Stimulated activated CD8-positive, alpha-beta memory T cell treated with anti-CD3 and anti-CD28 coated beads, Interleukin-15, amount 100 ng/mL, for 4 hours (primary cell): ENCODE data around the gene TSPAN6.

Source experiments
- DNase-seq, 2 donors: peaks; one replicate each; pipeline ENCODE4 v3.0.0-alpha.2; 2020; ENCODE audit warnings: low read depth in 2 of 2

TSPAN6 gene

DNA sequence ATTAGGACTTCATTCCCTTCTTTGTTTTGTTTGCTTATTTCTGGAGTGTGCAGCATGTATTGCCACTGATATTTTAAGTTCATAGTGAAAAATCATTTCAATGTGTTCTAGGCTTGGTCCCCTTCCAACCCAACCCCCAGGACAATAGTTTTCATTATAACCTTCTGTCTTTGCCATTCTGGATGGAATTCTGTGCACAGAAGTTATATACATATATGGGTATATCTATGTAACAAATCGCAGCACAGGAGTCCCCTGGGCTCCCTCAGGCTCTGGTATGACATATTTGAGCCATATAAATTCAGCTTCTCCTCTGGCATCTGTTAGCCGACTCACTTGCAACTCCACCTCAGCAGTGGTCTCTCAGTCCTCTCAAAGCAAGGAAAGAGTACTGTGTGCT, 52.0 kb downstream of the TSPAN6 start, which contains the start of gene TNMD:
Gene TNMD (plus strand): TSS at position 326 of the 400 bp plus-strand sequence. CDS start 83 bp downstream, outside the sequence.
- DNase-seq, result no peak
